ENCODE data around the gene CHPF.

Gene CHPF

DNA sequence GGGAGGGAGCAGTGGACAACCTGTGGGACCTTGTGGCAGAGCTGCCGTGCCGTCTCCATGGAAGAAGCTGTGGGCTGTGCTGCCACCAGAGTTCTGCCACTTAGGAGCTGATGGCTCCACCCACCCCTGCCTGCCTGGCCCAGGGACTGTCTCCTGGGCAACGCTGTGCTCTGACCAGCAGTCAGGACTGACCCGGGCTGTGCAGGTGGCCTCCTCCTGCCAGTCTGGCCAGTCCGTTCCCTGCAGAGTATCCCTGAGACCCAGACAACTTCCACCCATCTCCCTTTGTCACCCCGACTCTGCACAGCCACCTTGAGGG lies 16.6 kb downstream of the CHPF start:
- Histone ChIP-seq H3K4me1 (ENCODE audit: insufficient read depth, low read length) (peaks cover 38% of the 10 kb centered on the region), H3K4me3 (ENCODE audit: low read length) (no peak overlapping the region), H2AFZ (ENCODE audit: low read depth, low read length) (no peak overlapping the region), H3K27me3 (ENCODE audit: insufficient read depth, low read length) (peaks cover 30% of the 10 kb centered on the region), H3K36me3 (ENCODE audit: insufficient read depth, low read length) (no peaks in the 10 kb centered on the region), H3K9me3 (ENCODE audit: low read length) (no peaks in the 10 kb centered on the region)

GRCh38 chr2:219526320-219527075 lies 17.1 kb downstream of the CHPF start:
- peaks cover 31% of the 10 kb centered on the region for H3K27me3 ChIP-seq (ENCODE audit: insufficient read depth, low read length)
- H3K4me1 ChIP-seq (ENCODE audit: insufficient read depth, low read length), result peaks cover 44% of the 10 kb centered on the region
- H2AFZ ChIP-seq (ENCODE audit: low read depth, low read length), result no peak overlapping the region
- no peaks in the 10 kb centered on the region for H3K36me3 ChIP-seq (ENCODE audit: insufficient read depth, low read length)
- H3K4me3 ChIP-seq (ENCODE audit: low read length), result no peak overlapping the region
- no peaks in the 10 kb centered on the region for H3K9me3 ChIP-seq (ENCODE audit: low read length)

GRCh38 chr2:219525533-219526232 lies 17.9 kb downstream of the CHPF start:
- no peak overlapping the region for H2AFZ ChIP-seq (ENCODE audit: low read depth, low read length)
- H3K4me3 ChIP-seq (ENCODE audit: low read length), result no peak overlapping the region
- H3K27me3 ChIP-seq (ENCODE audit: insufficient read depth, low read length), result peaks cover 31% of the 10 kb centered on the region
- H3K4me1 ChIP-seq (ENCODE audit: insufficient read depth, low read length), result peaks cover 50% of the 10 kb centered on the region
- no peaks in the 10 kb centered on the region for H3K9me3 ChIP-seq (ENCODE audit: low read length)
- H3K36me3 ChIP-seq (ENCODE audit: insufficient read depth, low read length), result no peaks in the 10 kb centered on the region

DNA sequence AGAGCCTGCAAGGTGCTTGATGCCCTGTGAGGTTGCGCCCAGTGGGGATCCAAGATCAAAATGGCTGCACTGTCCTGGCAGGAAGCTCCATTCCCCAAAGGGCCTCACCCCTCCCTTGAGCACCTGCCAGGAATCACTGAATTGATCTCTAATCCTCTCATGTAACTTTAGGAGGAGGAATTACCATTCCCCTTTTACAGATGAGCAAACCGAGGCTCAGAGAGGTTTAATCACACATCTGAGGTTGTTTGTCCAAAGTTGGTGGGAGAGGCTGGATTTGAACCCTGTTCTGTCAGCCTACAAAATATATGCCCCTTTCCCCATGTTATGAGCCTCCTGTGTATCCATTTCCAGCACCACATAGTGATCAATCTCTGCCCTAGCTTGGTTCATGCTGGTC lies 18.8 kb downstream of the CHPF start:
- Histone ChIP-seq H3K27me3 (ENCODE audit: insufficient read depth, low read length) (peaks cover 38% of the 10 kb centered on the region), H2AFZ (ENCODE audit: low read depth, low read length) (no peak overlapping the region), H3K4me3 (ENCODE audit: low read length) (no peak overlapping the region), H3K9me3 (ENCODE audit: low read length) (no peaks in the 10 kb centered on the region), H3K36me3 (ENCODE audit: insufficient read depth, low read length) (no peaks in the 10 kb centered on the region), H3K4me1 (ENCODE audit: insufficient read depth, low read length) (peaks cover 51% of the 10 kb centered on the region)

DNA sequence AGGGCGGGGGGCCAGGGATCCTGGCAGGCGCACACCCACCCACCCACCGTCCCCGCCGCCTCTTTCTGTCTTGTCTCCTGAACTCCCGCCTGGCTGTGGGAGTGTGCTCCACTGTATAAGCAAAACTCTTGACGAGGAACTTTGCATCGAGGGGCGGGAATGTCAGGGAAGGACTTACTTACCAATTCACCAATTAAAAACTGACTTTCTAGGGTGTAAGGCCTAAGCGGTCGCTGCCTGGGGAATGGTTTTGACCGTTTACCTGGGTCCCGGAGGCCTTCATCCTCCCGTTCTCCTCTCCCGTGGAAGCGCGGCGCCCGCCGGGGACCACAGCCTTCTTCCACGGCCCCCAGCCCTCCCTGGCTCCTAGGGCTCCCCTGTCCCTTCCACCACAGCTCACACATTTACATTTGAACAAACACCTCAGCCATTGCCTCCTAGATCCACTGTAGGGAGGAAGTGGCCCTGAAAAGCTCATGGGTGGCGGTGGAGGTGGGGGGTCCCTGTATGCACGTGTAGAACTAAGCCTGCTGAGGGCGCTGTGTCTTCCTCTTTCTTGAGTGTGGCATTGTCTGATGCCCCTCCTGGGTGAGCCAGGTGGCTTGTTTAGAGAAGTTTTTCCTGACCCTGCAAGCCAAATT lies 20.5 kb downstream of the CHPF start:
- no peak overlapping the region for H2AFZ ChIP-seq (ENCODE audit: low read depth, low read length)
- no peak overlapping the region for H3K4me3 ChIP-seq (ENCODE audit: low read length)
- peaks cover 37% of the 10 kb centered on the region for H3K27me3 ChIP-seq (ENCODE audit: insufficient read depth, low read length)
- H3K36me3 ChIP-seq (ENCODE audit: insufficient read depth, low read length), result no peaks in the 10 kb centered on the region
- no peaks in the 10 kb centered on the region for H3K9me3 ChIP-seq (ENCODE audit: low read length)
- peaks cover 47% of the 10 kb centered on the region for H3K4me1 ChIP-seq (ENCODE audit: insufficient read depth, low read length)

DNA sequence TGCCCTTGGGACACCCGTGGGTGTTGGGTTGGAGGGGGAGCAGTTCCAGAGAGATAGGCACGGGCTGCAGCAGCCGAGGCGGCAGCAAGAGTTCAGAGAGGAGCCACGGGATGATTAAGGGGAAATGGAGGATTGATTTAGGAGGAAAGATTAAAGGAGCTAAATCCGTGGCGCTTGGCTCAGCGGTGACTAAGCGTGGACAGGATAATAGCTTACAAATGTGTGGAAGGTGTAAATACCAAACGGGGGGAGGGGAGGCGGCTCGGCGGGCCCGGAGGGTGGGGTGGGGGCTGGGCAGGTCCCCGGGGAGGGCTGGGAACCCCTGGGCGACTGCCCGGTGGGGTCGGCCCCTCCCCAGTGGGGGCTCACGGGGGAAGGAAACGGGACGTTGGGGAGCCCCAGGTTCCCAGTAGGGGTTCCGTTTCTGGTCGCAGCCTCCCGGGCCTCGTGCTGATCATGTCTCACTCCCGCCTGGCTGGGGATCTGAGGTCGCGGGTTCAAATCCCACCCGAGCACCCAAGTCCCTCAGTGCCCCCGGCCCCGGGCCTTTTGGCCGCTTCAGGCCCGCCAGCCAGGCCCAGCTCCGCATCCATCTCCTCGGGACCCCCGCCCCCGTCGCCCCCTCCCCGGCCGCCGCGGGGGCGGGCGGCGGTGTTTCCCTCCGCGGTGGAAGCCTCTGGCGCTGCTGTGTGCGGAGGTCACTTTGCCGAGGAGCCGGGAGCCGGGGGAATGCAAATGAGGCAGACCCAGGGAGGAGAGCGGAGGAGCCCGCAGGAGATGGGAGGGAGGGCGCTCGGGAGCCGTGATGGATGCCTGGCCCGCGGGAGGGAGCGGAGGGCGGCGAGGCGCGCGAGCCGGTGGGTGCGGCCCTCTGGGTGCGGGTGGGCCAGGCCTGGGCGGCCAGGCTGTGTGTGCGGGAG lies 21.2 kb downstream of the CHPF start:
- peaks cover 46% of the 10 kb centered on the region for H3K4me1 ChIP-seq (ENCODE audit: insufficient read depth, low read length)
- no peak overlapping the region for H3K4me3 ChIP-seq (ENCODE audit: low read length)
- no peak overlapping the region for H2AFZ ChIP-seq (ENCODE audit: low read depth, low read length)
- H3K27me3 ChIP-seq (ENCODE audit: insufficient read depth, low read length), result peaks cover 41% of the 10 kb centered on the region
- H3K9me3 ChIP-seq (ENCODE audit: low read length), result no peaks in the 10 kb centered on the region
- no peaks in the 10 kb centered on the region for H3K36me3 ChIP-seq (ENCODE audit: insufficient read depth, low read length)

- Histone ChIP-seq H2AFZ (ENCODE audit: low read depth, low read length) (no peak overlapping the region), H3K36me3 (ENCODE audit: insufficient read depth, low read length) (no peaks in the 10 kb centered on the region), H3K9me3 (ENCODE audit: low read length) (no peaks in the 10 kb centered on the region), H3K4me3 (ENCODE audit: low read length) (no peak overlapping the region), H3K27me3 (ENCODE audit: insufficient read depth, low read length) (peaks cover 52% of the 10 kb centered on the region), H3K4me1 (ENCODE audit: insufficient read depth, low read length) (peaks cover 35% of the 10 kb centered on the region)
Measured at GRCh38 chr2:219521066-219521880, 22.3 kb downstream of the CHPF start.

GRCh38 chr2:219520079-219520478 lies 23.5 kb downstream of the CHPF start:
- Histone ChIP-seq H3K4me3 (ENCODE audit: low read length) (no peak overlapping the region), H3K27me3 (ENCODE audit: insufficient read depth, low read length) (peaks cover 64% of the 10 kb centered on the region), H2AFZ (ENCODE audit: low read depth, low read length) (no peak overlapping the region), H3K4me1 (ENCODE audit: insufficient read depth, low read length) (peaks cover 24% of the 10 kb centered on the region), H3K36me3 (ENCODE audit: insufficient read depth, low read length) (no peaks in the 10 kb centered on the region), H3K9me3 (ENCODE audit: low read length) (no peaks in the 10 kb centered on the region)

- Histone ChIP-seq H3K9me3 (ENCODE audit: low read length) (no peaks in the 10 kb centered on the region), H3K4me3 (ENCODE audit: low read length) (no peak overlapping the region), H2AFZ (ENCODE audit: low read depth, low read length) (no peak overlapping the region), H3K4me1 (ENCODE audit: insufficient read depth, low read length) (peaks cover 26% of the 10 kb centered on the region), H3K36me3 (ENCODE audit: insufficient read depth, low read length) (no peaks in the 10 kb centered on the region), H3K27me3 (ENCODE audit: insufficient read depth, low read length) (peaks cover 70% of the 10 kb centered on the region)
Measured at GRCh38 chr2:219519526-219519916, 24.1 kb downstream of the CHPF start.

GRCh38 chr2:219517954-219518778 lies 25.4 kb downstream of the CHPF start:
- Histone ChIP-seq H3K36me3 (ENCODE audit: insufficient read depth, low read length) (no peaks in the 10 kb centered on the region), H2AFZ (ENCODE audit: low read depth, low read length) (no peak overlapping the region), H3K27me3 (ENCODE audit: insufficient read depth, low read length) (peaks cover 72% of the 10 kb centered on the region), H3K4me3 (ENCODE audit: low read length) (no peak overlapping the region), H3K9me3 (ENCODE audit: low read length) (no peaks in the 10 kb centered on the region), H3K4me1 (ENCODE audit: insufficient read depth, low read length) (peaks cover 37% of the 10 kb centered on the region)

DNA sequence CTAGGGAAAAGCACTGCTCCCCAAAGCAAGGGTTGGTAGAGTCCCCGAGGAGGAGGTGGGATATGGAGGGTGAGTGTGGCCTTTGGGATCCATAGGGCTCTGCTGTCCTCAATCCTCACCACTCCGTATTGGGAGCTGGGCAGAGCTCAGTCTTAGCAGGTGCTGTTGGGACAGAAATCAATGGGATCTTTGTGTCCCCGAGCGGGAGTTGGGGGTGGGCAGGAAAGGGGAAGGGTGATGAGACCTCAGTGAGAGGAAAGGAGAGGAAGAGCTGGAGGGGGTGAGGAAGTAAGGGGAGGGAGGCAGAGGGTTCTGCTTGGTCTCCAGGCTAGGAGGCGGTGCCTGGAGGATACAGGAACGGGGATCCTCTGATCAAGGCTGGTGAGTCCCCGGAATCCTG lies 26.7 kb downstream of the CHPF start:
- no peaks in the 10 kb centered on the region for H3K36me3 ChIP-seq (ENCODE audit: insufficient read depth, low read length)
- no peak overlapping the region for H2AFZ ChIP-seq (ENCODE audit: low read depth, low read length)
- no peaks in the 10 kb centered on the region for H3K9me3 ChIP-seq (ENCODE audit: low read length)
- H3K4me1 ChIP-seq (ENCODE audit: insufficient read depth, low read length), result peaks cover 37% of the 10 kb centered on the region
- no peak overlapping the region for H3K4me3 ChIP-seq (ENCODE audit: low read length)
- peaks cover 82% of the 10 kb centered on the region for H3K27me3 ChIP-seq (ENCODE audit: insufficient read depth, low read length)

Measured in neuron (in vitro differentiated cells).